ENCODE results near the gene KCNK17. TPM values are rescaled to one million over a fixed set of nuclear protein-coding genes. Genes with fewer than 3 reads are reported as not detected.
A peak's percentile ranks its signal among the peaks of the same experiment; 100 is the strongest.

KCNK17 gene
- total and polyA plus RNA-seq, 2 of the 8 experiments (the other 6 are each of a cell fraction or from before 2014, with no cell fraction given): 2.9 to 3.4 TPM

DNA sequence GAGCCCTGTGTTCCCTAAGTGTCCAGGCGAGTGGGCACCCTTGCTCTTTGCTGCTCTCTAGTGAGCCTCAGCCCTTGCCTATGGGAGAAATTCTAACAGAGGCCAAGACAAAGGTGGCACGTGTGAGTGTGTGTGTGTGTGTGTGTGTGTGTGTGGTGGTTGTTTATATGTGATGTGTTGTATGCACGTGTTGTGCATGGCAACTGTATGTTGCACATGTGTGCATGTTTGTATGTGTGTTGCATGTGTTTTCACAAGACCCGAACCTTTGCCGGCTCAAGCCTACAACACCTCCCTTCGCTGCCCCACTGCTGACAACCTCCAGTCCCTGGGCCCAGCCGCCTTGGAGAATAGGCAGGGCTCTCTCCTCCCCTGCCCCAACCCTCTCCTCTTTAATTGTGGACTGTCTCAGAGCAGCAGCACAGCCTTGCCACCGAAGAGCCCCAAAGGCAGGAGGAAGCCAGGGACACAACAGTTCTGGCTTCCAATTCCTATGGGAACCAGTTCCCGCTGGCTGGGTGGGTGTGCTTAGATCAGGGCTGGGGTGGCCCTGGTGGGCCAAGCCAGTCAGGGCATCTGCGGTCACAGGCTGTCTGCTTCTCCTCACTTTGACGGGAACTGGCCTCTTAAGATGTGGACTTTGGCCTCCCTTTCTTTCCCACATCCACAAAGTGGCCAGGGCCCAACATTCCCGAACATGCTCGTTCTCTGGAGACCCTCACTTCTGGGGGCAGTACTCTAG is 5.6 kb upstream of the KCNK17 start:
- H3K14ac ChIP-seq (ENCODE audit: insufficient read length): no peak overlapping the region
- no peak overlapping the region for H2AFZ ChIP-seq (ENCODE audit: low read length)
- no peak overlapping the region for H2BK15ac ChIP-seq (ENCODE audit: low read length)
- no peak overlapping the region for H2BK5ac ChIP-seq (ENCODE audit: low read depth, low read length)
- no peaks in the 10 kb centered on the region for H3K36me3 ChIP-seq (ENCODE audit: control insufficient read depth in 2 of 4, insufficient read depth in 4 of 4, low read length in 3 of 4)
- H3K4me3 ChIP-seq (ENCODE audit: extremely low read depth in 1 of 4, insufficient read depth in 2 of 4, low read depth in 3 of 4, low read length in 4 of 4): no peak overlapping the region
- no peak overlapping the region for H3K9ac ChIP-seq (replicated peaks in 1 of 4; ENCODE audit: extremely low read depth in 1 of 4, low read depth in 3 of 4, low read length in 3 of 4)
- H3K23me2 ChIP-seq (ENCODE audit: low read depth, low read length): no peaks in the 10 kb centered on the region; the same call in 1 of the 2 replicates
- H3K9me3 ChIP-seq (ENCODE audit: insufficient read depth in 2 of 2, low read depth in 1 of 2, low read length in 1 of 2): no peaks in the 10 kb centered on the region
- H2AK5ac ChIP-seq (ENCODE audit: low read depth, low read length): no peak overlapping the region; the same call in 1 of the 2 replicates
- no peak overlapping the region for H3K27ac ChIP-seq (ENCODE audit: low read depth, low read length)
- H3K4ac ChIP-seq (replicated peaks; ENCODE audit: insufficient read length, low read depth, low read length): no peak overlapping the region
- H3K79me1 ChIP-seq (ENCODE audit: low read depth, low read length): no peaks in the 10 kb centered on the region; the same call in 1 of the 2 replicates
- no peak overlapping the region for H4K91ac ChIP-seq (replicated peaks; ENCODE audit: insufficient read length, low read length)
- no peak overlapping the region for H2BK12ac ChIP-seq (ENCODE audit: low read depth, low read length)
- H3K79me2 ChIP-seq (ENCODE audit: control insufficient read depth in 1 of 2, insufficient read depth in 2 of 2, low read length in 2 of 2): no peaks in the 10 kb centered on the region
- no peak overlapping the region for H2BK120ac ChIP-seq (replicated peaks; ENCODE audit: low read depth, low read length)
- no peak overlapping the region for H4K5ac ChIP-seq (ENCODE audit: insufficient read length, low read depth, low read length)
- no peak for DNase-seq (ENCODE audit: low read depth in 1 of 2, low spot score in 2 of 2)
- no peak overlapping the region for H3K18ac ChIP-seq (ENCODE audit: extremely low read depth, low read length)
- FAIRE-seq: no peak
- TF ChIP-seq MAFK (IDR thresholded peaks at IDR 0.05; ENCODE audit: low read depth, low read length) (no peak), YY1 (IDR thresholded peaks at IDR 0.05; ENCODE audit: low read depth, low read length) (no peak), KDM4A (IDR thresholded peaks at IDR 0.05; ENCODE audit: low read depth, low read length, severe bottlenecking) (no peak), E2F6 (IDR thresholded peaks at IDR 0.05) (no peak), NANOG (IDR thresholded peaks at IDR 0.05; ENCODE audit: insufficient read depth, low read depth, low read length, poor library complexity, severe bottlenecking) (no peak), KDM1A (IDR thresholded peaks at IDR 0.05; ENCODE audit: borderline replicate concordance, low read length) (no peak), TEAD4 (IDR thresholded peaks at IDR 0.05; ENCODE audit: low read depth, low read length) (no peak)
- CTCF ChIA-PET (ENCODE audit: partially characterized antibody): interaction anchor here (0.7 to 47.4 kb wide), 10 partner anchors 9 to 1730 kb away, joined by 3 to 1738 read pairs (median 3); partner anchors contain the start of gene KCNK5
- H3K4me2 ChIP-seq (ENCODE audit: insufficient read depth in 1 of 2, low read depth in 2 of 2, low read length in 2 of 2): no peak overlapping the region
- H3K4me1 ChIP-seq (replicated peaks in 1 of 4; ENCODE audit: control insufficient read depth in 3 of 4, insufficient read depth in 4 of 4, low read length in 3 of 4): no peaks in the 10 kb centered on the region
- no peak overlapping the region for H3K23ac ChIP-seq (ENCODE audit: insufficient read length)
- H3K56ac ChIP-seq (replicated peaks; ENCODE audit: insufficient read length, low read depth, low read length): no peak overlapping the region
- H2BK20ac ChIP-seq (ENCODE audit: low read length): no peak overlapping the region
- POLR2A ChIA-PET (ENCODE audit: partially characterized antibody): interaction anchor here (0.6 kb wide), 1 partner anchor 240 kb away, joined by 3 read pairs; no protein-coding TSS in a partner anchor
- 93% methylated on average over 13 of the region's 13 CpGs; no CpG with 5 or more reads in 1 of the 2 experiments for WGBS, 2 experiments (ENCODE audit: extremely low coverage in 1 of 2, insufficient coverage in 1 of 2, insufficient read length in 1 of 2, insufficient replicate concordance in 2 of 2, low coverage in 1 of 2, low lambda C conversion rate in 2 of 2, missing lambda C conversion rate in 1 of 2)
- H4K20me1 ChIP-seq (replicated peaks in 1 of 2; ENCODE audit: control insufficient read depth in 1 of 2, insufficient read depth in 2 of 2, low read length in 2 of 2): no peaks in the 10 kb centered on the region
- peaks cover 8 to 14% (median 11%) of the 10 kb centered on the region in 4 experiments for H3K27me3 ChIP-seq (replicated peaks in 1 of 4; ENCODE audit: control insufficient read depth in 3 of 4, extremely low read depth in 1 of 4, insufficient read depth in 3 of 4, low read length in 3 of 4)
- peak overlapping the region; percentile 57; the same call in 1 of the 2 replicates for H4K8ac ChIP-seq (ENCODE audit: extremely low read depth, insufficient read depth, low read length)

Data from H1 (cell line).